NCI-H146 treated with DMSO at 0.1 percent for 48 hours (cell line): ENCODE measurements around the gene SNAPIN.
"Not testable (repeated sequence)": the region's sequence is repeated elsewhere in the genome, so short reads cannot be mapped to it uniquely, and the experiment has no call there.

Experiments
- DNase-seq: peaks from one replicate; lab custom pipeline; 2025; ENCODE audit not compliant: unreplicated experiment; lab: John Stamatoyannopoulos, UW

The SNAPIN gene

DNA sequence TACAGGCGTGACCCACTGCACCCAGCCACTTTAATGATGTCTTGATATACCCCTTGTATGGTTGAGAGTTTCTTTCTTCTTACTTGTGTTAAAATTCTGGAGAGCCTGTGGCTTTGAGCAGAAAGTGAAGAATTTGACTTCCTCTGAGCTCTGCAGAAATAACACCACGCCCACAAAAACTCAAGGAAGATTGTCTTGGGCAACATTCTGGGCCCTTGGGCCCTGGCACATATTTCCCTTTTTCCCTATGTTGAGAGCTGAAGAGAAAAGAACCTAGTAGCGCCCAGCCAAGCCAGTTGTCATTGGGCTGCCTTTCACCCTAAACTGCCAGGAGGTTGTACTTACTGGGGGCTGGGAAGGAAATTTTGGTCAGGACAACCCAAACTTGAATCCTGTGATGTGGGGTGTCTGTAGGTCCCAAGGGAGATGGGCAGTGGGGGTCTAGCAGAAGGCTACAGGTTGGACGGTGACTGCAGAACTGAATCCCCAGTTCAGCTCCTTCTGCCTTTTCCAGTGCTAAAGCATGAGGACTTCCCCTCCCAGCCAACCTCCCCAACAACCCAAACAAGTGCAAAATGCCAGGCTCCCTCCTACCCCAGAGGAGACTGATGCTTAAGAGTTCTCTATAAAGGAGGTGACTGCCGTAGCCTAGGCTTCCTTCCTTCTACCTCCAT is 11.7 kb upstream of the SNAPIN start:
- DNase-seq, result no peak

DNA sequence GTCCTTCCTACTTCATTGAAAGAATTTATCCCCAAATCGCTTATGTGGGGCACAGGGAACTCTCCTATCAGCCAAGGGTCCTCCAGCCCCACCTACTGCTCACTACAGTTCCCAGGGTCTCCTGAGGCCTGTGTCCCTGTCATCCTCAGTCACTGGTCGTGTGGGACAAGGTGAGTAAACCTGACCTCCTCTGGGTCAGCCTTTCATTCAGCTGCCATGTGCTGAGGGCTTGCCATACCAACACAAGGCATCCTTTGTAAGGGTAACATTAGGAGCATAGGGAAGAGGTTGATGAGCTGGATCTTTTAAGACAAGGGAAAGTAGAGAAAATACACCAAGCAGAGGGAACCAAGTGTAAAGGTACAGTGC is 11.2 kb upstream of the SNAPIN start:
- DNase-seq, result no peak

- DNase-seq, result no peak
These were observed 10.4 kb upstream of the SNAPIN start for GRCh38 chr1:153648000-153648643.

GRCh38 chr1:153649137-153649862 is 9.2 kb upstream of the SNAPIN start:
- DNase-seq, result no peak

DNA sequence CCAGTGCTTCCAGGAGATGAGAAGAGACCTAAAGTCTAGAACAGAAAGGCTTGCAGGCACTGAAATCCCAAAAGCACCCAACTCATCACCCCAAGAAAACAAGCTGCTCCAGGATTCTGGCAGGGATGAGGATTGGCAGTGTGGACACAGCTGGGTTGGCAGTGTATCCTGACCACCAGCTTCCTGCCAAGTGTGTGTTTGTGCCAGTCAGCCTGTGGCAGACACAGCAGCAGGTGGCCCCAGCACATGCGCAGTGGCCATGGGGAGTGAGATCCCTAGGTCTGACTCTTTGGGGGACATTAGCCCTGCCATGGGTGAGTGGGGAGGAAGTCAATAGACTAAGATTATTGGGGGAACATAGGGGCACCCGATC is 8.7 kb upstream of the SNAPIN start:
- no peak for DNase-seq

- DNase-seq, result no peak
These were observed 6.7 kb upstream of the SNAPIN start for GRCh38 chr1:153651771-153652170.

DNA sequence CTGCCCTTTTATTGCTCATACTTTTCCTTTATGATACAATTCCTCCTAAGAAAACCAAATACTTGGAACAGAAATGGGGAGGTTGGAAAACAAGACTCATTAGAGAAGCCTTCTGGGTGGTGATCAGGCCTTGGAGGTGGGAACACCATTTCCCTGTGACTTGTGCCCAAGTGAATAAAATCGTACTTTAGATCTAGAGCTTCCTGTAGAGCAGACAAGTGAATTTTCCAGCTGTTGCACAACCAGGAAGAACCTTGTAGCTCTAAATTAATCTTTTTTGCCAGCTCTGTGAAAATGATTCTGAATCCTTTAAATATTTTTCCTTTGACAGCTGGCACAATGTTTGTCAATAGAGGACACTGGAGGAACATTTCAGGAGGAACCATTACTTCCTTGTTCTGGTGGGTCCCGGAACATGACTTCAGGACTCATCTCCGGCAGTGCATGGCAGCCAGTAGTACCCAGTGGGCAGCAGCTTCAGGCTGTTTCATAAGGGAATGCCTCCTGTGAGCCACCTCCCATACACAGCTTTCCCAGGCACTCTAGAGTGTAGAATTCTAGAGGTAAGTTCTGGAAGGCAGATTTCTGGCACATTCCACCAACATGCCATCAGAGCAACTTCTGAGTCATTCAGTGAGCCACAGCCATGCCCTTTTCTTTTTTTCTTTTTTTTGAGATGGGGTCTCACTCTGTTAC is 5.5 kb upstream of the SNAPIN start:
- DNase-seq, result no peak

GRCh38 chr1:153655333-153655732 is 3.2 kb upstream of the SNAPIN start:
- DNase-seq, result no peak

DNA sequence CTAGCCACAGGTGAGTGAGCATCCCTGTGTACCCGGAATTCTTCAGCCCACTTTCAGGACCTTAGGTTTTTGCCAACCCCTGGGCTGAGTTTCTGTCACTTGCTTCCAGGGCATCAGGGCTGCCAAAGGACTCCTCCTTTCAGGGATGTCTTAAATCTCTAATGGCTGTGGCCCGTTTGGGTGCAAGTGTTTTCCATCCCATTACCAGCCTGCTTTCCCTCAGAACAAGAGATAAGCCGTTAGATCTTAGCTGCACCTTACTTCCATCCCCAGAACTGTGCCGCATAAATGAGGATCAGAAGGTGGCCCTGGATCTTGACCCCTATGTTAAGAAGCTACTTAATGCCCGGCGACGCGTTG is 652 bp downstream of the SNAPIN start:
- DNase-seq, result no peak

- DNase-seq, result no peak
These were observed 1.2 kb downstream of the SNAPIN start for GRCh38 chr1:153659656-153660055.

GRCh38 chr1:153661111-153661708 is 2.7 kb downstream of the SNAPIN start:
- no peak for DNase-seq

DNA sequence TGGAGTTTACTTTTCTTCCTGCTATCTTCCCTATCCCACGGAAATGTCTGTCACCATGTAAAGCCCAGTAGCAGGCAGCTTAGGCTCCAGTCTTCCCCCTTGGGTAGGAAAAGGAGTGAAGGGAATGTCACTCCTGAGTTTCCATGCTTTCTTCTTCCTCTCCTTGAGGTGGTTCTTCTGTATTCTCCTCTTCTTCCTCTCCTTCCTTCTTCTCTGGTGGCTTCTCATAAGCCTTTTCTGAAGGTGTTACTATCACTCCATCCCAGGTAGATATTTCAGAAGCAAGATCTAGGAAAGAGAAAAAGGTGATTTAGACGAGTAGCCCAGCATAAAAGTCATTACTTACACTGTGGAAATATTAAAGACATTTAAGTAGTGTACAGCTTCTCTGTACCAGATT is 3.8 kb downstream of the SNAPIN start:
- no peak for DNase-seq

DNA sequence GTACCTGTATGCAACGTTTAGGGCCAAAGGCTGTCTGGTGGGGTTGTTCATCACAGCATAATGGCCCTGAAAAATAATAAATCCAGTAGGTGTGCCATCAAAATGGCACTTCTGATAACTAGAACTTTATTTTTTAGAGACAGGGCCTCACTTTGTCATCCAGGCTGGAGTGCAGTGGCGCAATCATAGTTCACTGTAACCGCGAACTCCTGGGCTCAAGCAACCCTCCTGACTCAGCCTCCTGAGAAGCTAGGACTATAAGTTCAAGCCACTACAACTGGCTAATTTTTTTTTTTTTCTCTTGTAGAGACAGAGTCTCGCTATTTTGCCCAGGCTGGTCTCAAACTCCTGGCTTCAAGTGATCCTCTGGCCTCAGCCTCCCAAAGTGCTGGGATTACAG is 4.7 kb downstream of the SNAPIN start:
- DNase-seq, result no peak

GRCh38 chr1:153667439-153667838 is 8.9 kb downstream of the SNAPIN start:
- no peak for DNase-seq

DNA sequence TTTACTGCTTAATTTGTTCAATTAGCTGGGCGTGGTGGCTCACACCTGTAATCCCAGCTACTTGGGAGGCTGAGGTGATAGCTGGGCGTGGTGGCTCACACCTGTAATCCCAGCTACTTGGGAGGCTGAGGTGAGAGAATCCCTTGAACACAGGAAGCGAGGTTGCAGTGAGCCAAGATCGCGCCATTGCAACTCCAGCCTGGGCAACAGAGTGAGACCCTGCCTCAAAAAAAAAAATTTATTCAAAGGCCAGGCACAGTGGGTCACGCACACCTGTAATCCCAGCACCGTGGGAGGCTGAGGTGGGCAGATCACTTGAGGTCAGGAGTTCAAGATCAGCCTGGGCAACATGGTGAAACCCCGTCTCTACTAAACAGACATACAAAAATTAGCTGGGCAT is 10.2 kb downstream of the SNAPIN start:
- not testable (repeated sequence) for DNase-seq

- no peak for DNase-seq
These were observed 11.1 kb downstream of the SNAPIN start for GRCh38 chr1:153669606-153670005.

DNA sequence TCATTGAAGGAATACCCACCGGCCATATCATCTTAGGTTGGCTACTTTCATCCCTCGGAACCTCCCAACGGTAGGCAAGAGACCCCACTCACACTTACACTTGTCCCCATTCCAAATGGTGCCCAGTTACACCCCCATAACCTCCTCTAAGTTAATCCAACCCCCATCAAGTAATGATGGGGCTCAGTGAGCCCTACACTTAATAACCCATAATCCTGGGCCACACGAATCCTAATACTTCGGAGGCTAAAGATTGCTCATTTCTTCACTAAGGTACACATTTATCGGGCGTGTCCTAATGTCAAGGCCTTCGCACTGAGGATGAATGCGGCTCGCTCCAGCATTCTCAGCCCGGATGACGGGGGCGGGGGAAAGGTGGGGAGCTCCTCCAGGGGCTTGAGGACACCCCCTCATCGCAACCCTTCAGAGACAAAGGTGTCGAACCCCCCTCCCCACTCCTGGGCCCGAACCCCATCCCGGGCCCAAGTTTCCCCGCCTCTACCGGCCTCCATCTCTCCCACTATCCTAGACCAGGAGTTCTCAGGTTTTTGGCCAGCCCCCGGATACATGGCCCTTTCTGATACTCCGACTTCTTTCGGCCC is 11.9 kb downstream of the SNAPIN start:
- DNase-seq, result no peak

GRCh38 chr1:153670859-153671627 is 12.5 kb downstream of the SNAPIN start, which contains the start of gene ILF2:
Gene ILF2, minus strand, starts transcription at chr1:153670993. Its CDS starts 71 bp downstream, at chr1:153670922.
- peak; percentile 99 for DNase-seq

GRCh38 chr1:153671628-153672353 is 13.3 kb downstream of the SNAPIN start:
- DNase-seq, result not testable (repeated sequence)

DNA sequence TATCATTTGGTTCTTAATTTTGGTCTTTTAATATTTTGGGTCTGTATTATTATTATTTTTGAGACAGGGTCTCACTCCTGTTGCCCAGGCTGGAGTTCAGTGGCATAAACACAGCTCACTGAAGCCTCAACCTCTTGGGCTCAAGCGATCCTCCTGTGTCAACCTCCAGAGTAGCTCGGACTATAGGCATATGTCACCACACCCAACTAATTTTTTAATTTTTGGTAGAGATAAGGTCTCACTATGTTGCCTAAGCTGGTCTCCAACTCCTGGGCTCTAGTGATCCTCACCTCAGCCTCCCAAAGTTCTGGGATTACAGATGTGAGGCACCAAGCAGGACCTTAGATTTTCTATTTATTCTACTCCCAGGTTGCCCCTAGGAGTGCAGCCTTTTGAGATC is 15.0 kb downstream of the SNAPIN start:
- no peak for DNase-seq
